A673 (cell line): ENCODE data around the gene PRDM16. TPM values are rescaled to one million over a fixed set of nuclear protein-coding genes. Genes with fewer than 3 reads are reported as not detected.

Source experiments
- BruUV-seq: library from RNA; stranded (reverse); fragments of 400-500 nt; replicated peaks from 2 replicates; lab custom pipeline; 2021; lab: Mats Ljungman, UMichigan
- CTCF ChIA-PET: fragments of 300-600 bp; sonication (Branson Sonifier 250); formaldehyde crosslinking; loops from one replicate; lab custom pipeline; 2022; ENCODE audit warnings: antibody characterized with exemption; lab: Charles Lee
- POLR2A ChIA-PET: fragments of 300-600 bp; sonication (Branson Sonifier 250); formaldehyde crosslinking; loops from one replicate; lab custom pipeline; 2022; ENCODE audit warnings: antibody characterized with exemption; ENCODE audit not compliant: low non-redundant PET; lab: Charles Lee
- DNase-seq: peaks from one replicate; pipeline ENCODE4 v3.0.0-alpha.2; 2015; ENCODE audit warnings: low spot score
- H3K27ac ChIP-seq: fragments of 200-600 bp; sonication (generic); 2 replicates; pipeline ENCODE4 v1.5.1; 2016; ENCODE audit warnings: mixed run types, low read depth, mild to moderate bottlenecking, mixed read lengths, antibody characterized with exemption, low read length; ENCODE audit not compliant: poor library complexity, severe bottlenecking
- H3K27me3 ChIP-seq: fragments of 200-600 bp; sonication (generic); replicated peaks from 2 replicates; pipeline ENCODE4 v1.6.1; 2017; ENCODE audit warnings: mixed run types, low read depth, mild to moderate bottlenecking, mixed read lengths, antibody characterized with exemption, low read length; ENCODE audit not compliant: insufficient read depth, poor library complexity
- H3K36me3 ChIP-seq: fragments of 200-600 bp; sonication (generic); 2 replicates; pipeline ENCODE4 v1.6.1; 2016; ENCODE audit warnings: mixed run types, mild to moderate bottlenecking, mixed read lengths, antibody characterized with exemption, low read length; ENCODE audit not compliant: insufficient read depth, poor library complexity, severe bottlenecking
- H3K4me1 ChIP-seq: fragments of 200-600 bp; sonication (generic); 2 replicates; pipeline ENCODE4 v1.6.1; 2017; ENCODE audit warnings: mixed run types, mild to moderate bottlenecking, mixed read lengths, antibody characterized with exemption, low read length; ENCODE audit not compliant: insufficient read depth, poor library complexity, severe bottlenecking
- H3K4me3 ChIP-seq: fragments of 200-600 bp; sonication (generic); 2 replicates; pipeline ENCODE4 v1.5.1; 2016; ENCODE audit warnings: low read depth, mixed run types, mild to moderate bottlenecking, mixed read lengths, low read length; ENCODE audit not compliant: poor library complexity, severe bottlenecking
- H3K9me3 ChIP-seq: fragments of 200-600 bp; sonication (generic); 2 replicates; pipeline ENCODE4 v1.6.1; 2016; ENCODE audit warnings: mixed run types, low read depth, mild to moderate bottlenecking, mixed read lengths, antibody characterized with exemption, low read length; ENCODE audit not compliant: poor library complexity, severe bottlenecking
- CTCF ChIP-seq: fragments of 300-800, 200-600 bp; sonication (generic); conservative IDR thresholded peaks from 2 replicates; pipeline ENCODE4 v1.5.1; 2017; ENCODE audit warnings: low read depth, mild to moderate bottlenecking, antibody characterized with exemption, low read length, moderate library complexity, mixed read lengths
- EZH2 ChIP-seq: fragments of 200-600 bp; sonication (generic); IDR thresholded peaks from 2 replicates; pipeline ENCODE4 v1.6.1; 2017; ENCODE audit warnings: borderline replicate concordance, low read depth, mild to moderate bottlenecking, mixed read lengths, antibody characterized with exemption, low read length; ENCODE audit not compliant: poor library complexity, severe bottlenecking
- intact Hi-C: fragments of 100-400 bp; cut with micrococcal nuclease; formaldehyde crosslinking; loops from one replicate; pipeline ENCODE4 v1.10.0; 2022; ENCODE audit not compliant: unreplicated experiment
- total RNA-seq: library from RNA; stranded (reverse); gene quantifications from 2 replicates; pipeline ENCODE4 v1.2.3, GENCODE V29; 2021

Gene PRDM16
- total RNA-seq, 1 experiment from 2014 or later, result 0.49 TPM

GRCh38 chr1:3022976-3023375 is 46.0 kb upstream of the PRDM16 start:
- no TSS peak for BruUV-seq
- no peaks in the 10 kb centered on the region for H3K4me1 ChIP-seq
- no peak overlapping the region for H3K4me3 ChIP-seq
- no peak for TF ChIP-seq CTCF
- TF ChIP-seq EZH2, result no peak
- DNase-seq, result no peak
- peaks cover 9% of the 10 kb centered on the region for H3K27me3 ChIP-seq
- CTCF ChIA-PET, result no interaction called here
- no peaks in the 10 kb centered on the region for H3K9me3 ChIP-seq
- H3K27ac ChIP-seq, result no peak overlapping the region
- POLR2A ChIA-PET, result no interaction called here
- intact Hi-C loops, result no loop called here
- H3K36me3 ChIP-seq, result no peaks in the 10 kb centered on the region

GRCh38 chr1:3024019-3024418 is 45.0 kb upstream of the PRDM16 start:
- intact Hi-C loops, result no loop called here
- Histone ChIP-seq H3K27ac (no peak overlapping the region), H3K9me3 (no peaks in the 10 kb centered on the region), H3K27me3 (peaks cover 20% of the 10 kb centered on the region), H3K36me3 (no peaks in the 10 kb centered on the region), H3K4me3 (no peak overlapping the region), H3K4me1 (no peaks in the 10 kb centered on the region)
- ChIA-PET CTCF (no interaction called here), POLR2A (no interaction called here)
- no peak for TF ChIP-seq EZH2
- TF ChIP-seq CTCF, result no peak; the same call in 1 of the 2 replicates
- no TSS peak for BruUV-seq
- DNase-seq, result peak; percentile 10

GRCh38 chr1:3024588-3024987 is 44.4 kb upstream of the PRDM16 start:
- BruUV-seq, result no TSS peak
- POLR2A ChIA-PET, result no interaction called here
- Histone ChIP-seq H3K9me3 (no peaks in the 10 kb centered on the region), H3K36me3 (no peaks in the 10 kb centered on the region), H3K4me1 (no peaks in the 10 kb centered on the region), H3K27ac (no peak overlapping the region), H3K27me3 (peaks cover 25% of the 10 kb centered on the region), H3K4me3 (no peak overlapping the region)
- intact Hi-C loops, result no loop called here
- no peak for DNase-seq
- TF ChIP-seq CTCF, result no peak
- no peak for TF ChIP-seq EZH2
- CTCF ChIA-PET, result no interaction called here
